HG03460 (cell line): ENCODE results near the gene SMARCD3.

Source experiments
- ATAC-seq: cut with Tn5 transposase; IDR thresholded peaks from one replicate; pipeline ENCODE4 v1.9.1; 2021; ENCODE audit not compliant: unreplicated experiment

Gene SMARCD3

GRCh38 chr7:151213826-151214225 lies 34.7 kb downstream of the SMARCD3 start:
- no peak for ATAC-seq

- no peak for ATAC-seq
These were observed 35.9 kb downstream of the SMARCD3 start for GRCh38 chr7:151212626-151213025.

- no peak for ATAC-seq
These were observed 37.2 kb downstream of the SMARCD3 start for GRCh38 chr7:151211155-151211772.

DNA sequence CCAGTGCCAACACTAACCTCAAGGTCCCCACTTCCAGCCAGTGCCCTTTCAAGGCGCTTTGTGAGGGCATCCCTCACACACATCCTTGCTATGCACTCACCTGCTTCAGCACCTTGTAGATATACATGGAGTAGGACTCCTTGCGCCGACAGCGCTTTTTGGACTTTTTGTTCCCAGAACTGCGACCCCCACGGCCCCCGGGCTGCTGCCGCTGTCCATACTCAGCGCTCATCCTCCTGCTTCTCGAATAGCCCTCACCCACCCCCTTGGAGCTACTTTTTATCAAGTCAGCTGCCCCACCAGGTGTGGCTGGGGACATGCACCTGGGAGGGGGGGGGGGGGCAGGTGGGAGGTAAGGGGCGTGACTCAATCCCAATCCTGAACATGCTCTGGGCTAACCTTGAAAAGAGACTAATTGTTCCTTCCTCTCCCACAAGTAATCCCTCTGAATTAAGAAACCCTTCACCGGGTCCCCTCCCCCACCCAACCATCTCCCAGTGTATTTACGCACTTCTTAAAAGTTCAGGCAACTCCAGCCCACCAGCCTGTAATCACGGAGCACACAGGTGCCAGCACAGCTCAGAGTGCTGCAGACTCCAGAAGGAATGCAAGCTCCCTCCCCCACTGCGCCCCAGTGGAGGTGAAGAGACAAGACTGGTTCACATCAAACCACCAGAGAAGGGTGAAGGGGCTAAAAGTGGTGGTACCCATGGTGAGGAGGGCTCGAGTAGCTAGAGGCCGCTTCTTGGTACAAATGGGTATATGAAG lies 38.2 kb downstream of the SMARCD3 start, which contains the start of gene H2BK1:
TSS of gene H2BK1 (minus strand) at position 402 of the 768 bp plus-strand sequence. CDS start at position 232, 170 bp downstream.
- ATAC-seq, result no peak

GRCh38 chr7:151209588-151209987 lies 38.9 kb downstream of the SMARCD3 start:
- no peak for ATAC-seq

DNA sequence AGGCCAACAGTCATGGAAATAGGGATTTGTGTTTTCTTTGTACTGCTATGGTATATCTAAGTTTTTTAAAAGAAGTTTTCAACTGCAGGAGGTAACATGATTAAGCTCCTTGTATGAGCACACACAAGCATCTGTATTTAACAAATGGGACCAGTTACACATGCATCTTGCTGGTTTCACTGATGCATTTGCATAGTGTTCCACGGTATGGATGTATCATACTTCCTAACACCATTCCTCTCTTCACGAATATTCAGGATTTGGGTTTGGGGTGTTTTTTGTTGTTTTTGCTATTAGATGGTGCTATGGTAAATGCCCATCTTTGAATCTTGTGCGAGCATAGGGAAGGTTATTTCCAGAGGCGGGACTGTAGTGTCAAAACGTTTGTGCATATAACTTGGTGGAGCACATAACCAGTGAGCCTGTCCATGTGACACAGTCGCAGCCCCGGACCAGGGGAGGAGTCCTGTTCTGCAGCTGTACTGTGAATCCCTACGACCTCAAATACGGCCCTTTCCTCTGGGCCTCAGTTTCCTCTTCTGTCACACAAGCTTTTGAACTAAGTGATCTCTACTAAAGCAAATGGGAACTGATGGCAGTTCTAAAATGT lies 40.1 kb downstream of the SMARCD3 start:
- ATAC-seq, result no peak

- no peak for ATAC-seq
These were observed 40.7 kb downstream of the SMARCD3 start for GRCh38 chr7:151207804-151208203.

DNA sequence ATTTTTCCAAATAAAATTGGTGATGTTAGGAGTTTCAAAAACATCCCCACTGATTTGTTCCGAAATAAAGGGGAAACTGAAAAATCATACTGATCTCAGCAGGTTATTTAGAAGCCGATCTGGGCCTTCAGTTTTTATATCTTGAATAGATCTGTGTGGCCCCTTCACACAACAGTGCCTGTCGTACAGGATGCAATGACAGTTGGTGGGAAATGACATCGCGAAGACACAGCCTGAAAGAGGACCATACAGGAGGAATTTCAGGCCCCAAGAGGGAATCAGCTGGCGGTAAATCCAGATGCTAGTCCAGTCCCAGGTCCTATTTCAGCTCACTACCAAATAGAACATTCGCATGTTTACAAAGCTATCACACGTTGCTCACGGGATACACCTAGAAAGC lies 41.2 kb downstream of the SMARCD3 start:
- no peak for ATAC-seq

DNA sequence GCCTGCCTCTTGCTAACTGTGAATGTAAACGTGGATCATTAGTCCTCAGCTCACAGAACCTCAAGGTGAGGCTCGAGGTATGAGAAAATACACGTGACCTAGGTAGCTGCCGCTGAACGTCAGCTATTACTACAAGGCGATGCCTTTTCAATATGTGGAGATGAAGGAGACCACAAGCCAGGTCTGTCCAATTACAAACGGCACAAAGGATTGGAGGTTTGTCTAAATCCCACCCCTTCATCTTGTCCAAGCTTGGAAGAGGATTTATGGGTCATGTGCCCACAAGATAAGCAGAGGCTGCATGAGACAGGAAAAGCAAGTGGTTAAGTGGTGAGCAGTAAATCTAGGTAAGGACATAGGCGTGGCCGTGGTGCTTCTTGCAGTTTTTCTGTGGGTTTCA lies 41.6 kb downstream of the SMARCD3 start:
- ATAC-seq, result no peak

GRCh38 chr7:151205730-151206129 lies 42.8 kb downstream of the SMARCD3 start:
- no peak for ATAC-seq

- no peak for ATAC-seq
These were observed 44.0 kb downstream of the SMARCD3 start for GRCh38 chr7:151204383-151205032.

- ATAC-seq, result no peak
These were observed 45.7 kb downstream of the SMARCD3 start for GRCh38 chr7:151202836-151203235.

GRCh38 chr7:151201751-151202150 lies 46.7 kb downstream of the SMARCD3 start:
- no peak for ATAC-seq

- no peak for ATAC-seq
These were observed 47.1 kb downstream of the SMARCD3 start for GRCh38 chr7:151201344-151201743.

DNA sequence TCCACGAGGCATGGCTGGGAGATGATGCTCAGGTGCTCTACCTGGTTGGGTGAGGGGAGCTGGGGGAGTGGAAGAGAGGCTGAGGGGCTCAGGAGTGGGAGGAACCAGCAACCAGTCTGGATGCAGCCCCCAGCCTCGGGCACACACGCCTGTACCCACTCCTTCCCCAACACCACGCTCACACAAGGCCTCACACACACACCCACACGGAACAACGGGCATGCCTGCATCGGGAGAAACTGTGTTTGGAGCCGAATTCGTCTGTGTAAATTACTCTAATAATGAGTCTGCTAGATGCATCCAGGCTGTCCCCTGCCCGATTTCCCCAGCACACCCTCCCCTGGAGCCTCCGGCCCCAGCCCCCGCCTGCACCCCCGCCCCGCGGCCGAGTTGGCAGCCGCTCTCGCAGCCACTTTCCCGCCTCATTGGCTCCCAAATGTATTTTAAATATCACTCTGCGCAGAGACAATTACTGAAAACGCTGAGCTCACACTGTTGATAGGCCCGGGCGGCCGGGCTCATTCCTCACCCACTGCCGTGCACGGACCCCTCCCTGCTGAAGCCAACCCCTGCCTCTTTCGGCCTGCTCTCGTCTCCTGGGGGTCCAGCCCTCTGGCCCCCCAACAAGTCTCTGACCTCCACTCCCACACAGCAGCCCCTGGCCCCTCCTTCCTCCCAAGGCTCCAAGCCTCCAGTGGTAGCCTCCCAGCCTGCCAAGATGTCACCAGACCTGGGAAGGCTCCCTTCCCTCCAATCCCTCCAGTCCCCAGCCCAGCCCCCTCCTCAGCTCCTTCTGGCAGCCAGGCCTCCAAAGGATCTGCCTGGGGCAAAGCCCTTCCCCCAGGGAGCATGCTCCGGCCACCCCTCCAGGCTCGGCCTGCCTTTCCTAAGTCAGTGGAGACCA lies 49.3 kb downstream of the SMARCD3 start:
- ATAC-seq, result no peak

DNA sequence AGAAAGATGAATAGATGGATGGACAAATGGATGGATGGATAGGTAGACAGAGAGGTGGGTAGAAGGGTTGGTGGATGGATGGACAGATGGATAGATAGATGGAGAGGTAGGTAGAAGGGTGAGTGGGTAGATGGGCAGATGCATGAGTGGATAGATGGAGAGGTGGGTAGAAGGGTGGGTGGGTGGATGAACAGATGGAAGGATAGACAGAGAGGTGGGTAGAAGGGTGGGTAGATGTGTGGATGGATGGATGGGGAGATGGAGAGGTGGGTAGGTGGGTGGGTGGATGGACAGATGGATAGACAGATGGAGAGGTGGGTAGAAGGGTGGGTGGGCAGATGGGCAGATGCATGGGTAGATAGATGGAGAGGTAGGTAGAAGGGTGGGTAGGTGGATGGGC lies 50.6 kb downstream of the SMARCD3 start:
- no peak for ATAC-seq

GRCh38 chr7:151195616-151196450 lies 52.7 kb downstream of the SMARCD3 start:
- no peak for ATAC-seq

DNA sequence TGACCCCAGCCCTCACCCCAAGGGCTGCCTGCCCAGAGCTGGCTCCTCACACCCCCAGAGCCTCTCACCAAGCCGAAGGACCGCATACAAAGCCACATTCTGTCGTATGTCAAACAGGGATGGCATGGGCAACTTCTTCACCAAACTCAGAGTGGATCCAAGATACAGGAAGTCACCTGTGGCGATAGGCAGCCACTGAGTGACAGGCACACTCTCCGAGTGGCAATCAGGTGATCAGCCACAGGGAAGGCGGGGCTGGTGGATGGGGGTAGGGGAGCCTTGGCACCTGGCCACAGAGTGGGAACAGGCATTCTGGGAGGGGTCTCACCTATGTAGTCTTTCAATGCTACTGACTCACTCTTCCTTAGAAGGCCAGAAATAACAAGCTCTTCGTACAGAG lies 54.3 kb downstream of the SMARCD3 start:
- ATAC-seq, result no peak

DNA sequence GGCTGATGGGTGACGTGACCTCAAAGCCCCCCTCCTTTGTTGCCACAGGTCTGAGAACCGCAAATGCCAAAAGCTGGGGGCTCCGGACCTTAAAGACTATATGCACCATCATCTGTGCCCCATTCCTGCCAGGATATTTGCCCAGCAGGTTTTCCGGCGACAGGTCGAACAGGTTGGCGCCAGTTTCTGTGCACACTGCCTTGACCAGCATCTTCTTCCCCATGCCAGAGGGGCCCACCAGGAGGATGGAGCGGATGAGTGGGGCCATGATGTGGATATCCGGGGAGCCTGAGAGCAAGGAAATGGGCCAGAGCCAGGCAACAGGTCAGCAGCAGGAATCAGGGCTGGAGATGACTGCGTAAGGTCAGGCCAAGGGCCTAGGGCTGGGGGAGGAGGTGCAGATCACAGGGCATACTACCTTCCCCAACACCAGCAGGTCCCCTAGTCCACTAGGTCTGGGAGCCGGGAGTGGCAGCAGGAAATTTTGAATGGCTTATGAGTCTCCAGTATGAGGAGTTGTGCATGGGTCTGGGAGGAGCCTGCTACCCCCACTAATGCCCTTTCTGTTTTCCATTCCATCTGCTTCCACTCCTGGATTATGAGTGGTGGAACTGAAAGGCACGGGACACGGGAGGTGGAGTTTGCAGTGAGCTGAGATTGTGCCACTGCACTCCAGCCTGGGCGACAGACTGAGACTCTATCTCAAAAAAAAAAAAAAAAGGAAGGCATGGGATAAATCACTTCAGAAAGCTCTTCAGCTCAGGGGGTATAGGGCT lies 55.1 kb downstream of the SMARCD3 start:
- ATAC-seq, result no peak
